Measurements from ENCODE around the gene WBP2.

WBP2 gene

GRCh38 chr17:75843577-75844529 lies 11.3 kb downstream of the WBP2 start, which contains the start of gene UNC13D:
TSS of gene UNC13D (minus strand) at chr17:75844404. CDS start at chr17:75844337, 67 bp downstream.
- DNase-seq: no peak

GRCh38 chr17:75842963-75843576 lies 12.1 kb downstream of the WBP2 start:
- DNase-seq: no peak

GRCh38 chr17:75842411-75842810 lies 12.7 kb downstream of the WBP2 start:
- DNase-seq: no peak

DNA sequence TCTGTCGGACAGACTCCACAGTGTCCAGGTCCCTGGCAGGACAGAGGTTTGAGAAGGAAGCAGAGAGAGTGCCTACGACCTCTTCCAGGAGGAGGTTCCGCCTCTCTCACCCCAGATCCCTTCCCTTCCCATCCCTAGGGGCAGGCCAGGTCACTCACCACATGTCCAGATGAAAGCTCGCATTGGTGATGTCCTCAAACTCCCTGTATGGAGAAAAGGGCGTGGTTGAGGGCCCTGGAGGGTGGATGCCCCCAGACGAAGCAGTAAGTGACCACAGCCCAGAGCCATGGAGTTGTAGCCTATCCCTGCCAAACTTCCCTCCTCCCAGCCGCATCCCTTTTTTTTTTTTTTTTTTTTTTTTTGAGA lies 14.4 kb downstream of the WBP2 start:
- no peak for DNase-seq

DNA sequence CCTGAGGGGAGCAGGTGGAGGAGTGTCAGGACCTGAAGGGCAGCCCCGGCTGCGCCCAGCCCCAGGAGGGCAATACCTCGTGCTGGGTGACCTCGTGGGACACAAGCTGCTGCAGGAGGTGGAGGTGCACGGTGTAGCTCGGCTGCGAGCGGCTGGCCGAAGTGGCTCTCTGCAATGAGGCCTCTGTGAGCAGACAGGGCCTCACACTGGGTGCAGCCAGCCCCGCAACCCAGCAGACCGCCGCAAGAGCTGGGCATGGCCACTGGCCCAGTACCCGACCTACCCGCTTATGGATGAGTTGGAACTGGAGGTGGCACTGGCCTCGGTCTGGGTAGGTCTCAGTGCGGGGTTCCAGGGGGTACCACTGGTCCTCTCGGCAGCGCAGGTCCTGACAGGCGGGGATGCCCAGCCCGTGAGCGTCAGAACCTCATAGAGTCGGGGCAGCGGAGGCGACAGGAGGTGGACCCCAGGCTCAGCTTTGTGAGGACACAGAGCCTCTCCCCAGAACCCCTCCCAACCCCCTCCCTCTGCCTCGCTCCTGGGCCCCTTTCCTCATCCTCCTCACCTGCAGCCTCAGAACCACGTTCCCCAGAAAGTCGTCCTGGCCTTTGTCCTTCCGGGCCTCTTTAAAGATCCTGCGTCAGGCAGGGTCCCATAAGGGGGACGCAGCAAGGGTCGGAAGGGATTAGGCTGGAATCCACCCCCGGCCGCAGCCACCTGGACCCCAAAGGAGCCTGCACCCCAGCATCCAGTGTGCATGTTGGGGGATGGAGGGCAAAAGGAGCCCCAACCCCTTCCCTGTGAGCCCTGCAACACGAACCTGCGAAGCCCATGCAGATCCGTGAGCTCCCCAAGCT lies 15.0 kb downstream of the WBP2 start:
- DNase-seq: no peak

GRCh38 chr17:75838410-75838809 lies 16.7 kb downstream of the WBP2 start:
- no peak for DNase-seq

DNA sequence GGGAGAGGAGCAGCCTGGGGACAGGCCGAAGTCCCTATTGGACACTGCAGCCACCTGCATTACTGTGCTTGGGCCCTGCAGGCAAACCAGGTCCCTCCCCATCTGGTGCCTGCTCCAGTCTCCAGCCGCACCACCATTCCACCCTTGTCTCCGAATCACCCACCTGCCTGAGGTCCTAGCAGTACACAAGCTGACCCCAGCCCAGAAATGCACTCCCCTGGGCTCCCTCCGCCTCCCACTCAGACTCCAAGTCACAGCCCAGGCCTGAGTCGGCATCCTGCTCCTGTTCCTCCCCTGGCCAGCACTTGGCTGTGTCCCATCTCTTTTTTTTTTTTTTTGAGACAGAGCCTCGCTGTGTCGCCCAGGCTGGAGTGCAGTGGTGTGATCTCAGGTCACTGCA lies 17.2 kb downstream of the WBP2 start:
- no peak for DNase-seq

- DNase-seq: no peak
These were observed 18.5 kb downstream of the WBP2 start for GRCh38 chr17:75836605-75837004.

- no peak for DNase-seq
These were observed 19.5 kb downstream of the WBP2 start for GRCh38 chr17:75835654-75835987.

- DNase-seq: peak; percentile 8
These were observed 20.0 kb downstream of the WBP2 start for GRCh38 chr17:75834928-75835653.

GRCh38 chr17:75834279-75834920 lies 20.7 kb downstream of the WBP2 start:
- no peak for DNase-seq

DNA sequence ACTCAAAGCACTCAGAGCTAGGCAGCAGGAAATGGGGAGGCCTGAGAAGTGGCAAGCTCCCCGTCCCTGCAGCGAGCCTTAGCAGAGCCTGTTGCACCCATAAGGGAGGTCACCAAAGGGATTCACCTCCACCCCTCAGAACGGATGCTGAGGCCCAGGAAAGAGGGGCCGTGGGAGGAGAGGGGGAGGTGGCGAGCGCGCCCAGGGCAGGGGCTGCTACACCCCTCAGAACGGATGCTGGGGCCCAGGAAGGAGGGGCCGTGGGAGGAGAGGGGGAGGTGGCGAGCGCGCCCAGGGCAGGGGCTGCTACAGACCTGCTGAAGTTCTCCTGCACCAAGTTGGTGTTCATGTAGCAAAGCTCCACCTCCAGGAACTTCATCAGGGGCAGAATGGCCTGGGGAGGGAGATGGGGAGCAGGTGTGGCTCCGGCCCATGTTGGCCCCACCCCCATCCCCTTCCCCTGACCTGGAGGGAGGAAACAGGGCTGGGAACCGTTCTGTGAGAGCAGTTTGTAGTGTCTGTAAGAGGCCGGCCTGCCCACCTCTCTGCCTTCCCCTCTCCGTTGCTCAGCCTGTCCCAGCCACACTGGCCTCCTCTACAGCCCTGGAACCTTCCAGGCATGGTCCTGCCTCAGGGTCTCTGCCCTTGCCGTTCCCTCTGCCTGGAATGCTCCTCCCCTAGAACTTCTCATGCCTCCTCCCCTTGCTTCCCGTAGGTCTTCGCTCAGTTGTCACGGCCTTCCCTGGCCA lies 22.3 kb downstream of the WBP2 start:
- DNase-seq: no peak

GRCh38 chr17:75832164-75832651 lies 22.9 kb downstream of the WBP2 start:
- DNase-seq: no peak

GRCh38 chr17:75831032-75831571 lies 24.0 kb downstream of the WBP2 start:
- DNase-seq: no peak

- DNase-seq: no peak
These were observed 24.7 kb downstream of the WBP2 start for GRCh38 chr17:75830164-75831031.

DNA sequence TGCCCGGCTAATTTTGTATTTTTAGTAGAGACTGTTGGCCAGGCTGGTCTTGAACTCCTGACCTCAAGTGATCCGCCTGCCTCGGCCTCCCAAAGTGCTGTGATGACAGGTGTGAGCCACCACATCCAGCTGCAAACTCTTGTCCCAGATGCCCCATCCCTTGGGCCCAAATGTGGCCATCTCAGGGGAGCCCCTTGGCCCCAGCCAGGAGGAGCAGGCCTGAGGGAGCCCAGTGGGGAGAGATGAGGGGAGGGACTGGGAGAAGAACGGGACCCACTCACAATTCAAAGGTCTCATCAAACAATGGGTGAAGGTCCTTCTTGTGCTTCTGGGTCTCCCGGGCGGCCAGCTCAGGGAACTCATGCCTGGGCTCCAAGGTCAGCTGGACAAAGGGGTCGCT lies 25.4 kb downstream of the WBP2 start:
- DNase-seq: no peak

DNA sequence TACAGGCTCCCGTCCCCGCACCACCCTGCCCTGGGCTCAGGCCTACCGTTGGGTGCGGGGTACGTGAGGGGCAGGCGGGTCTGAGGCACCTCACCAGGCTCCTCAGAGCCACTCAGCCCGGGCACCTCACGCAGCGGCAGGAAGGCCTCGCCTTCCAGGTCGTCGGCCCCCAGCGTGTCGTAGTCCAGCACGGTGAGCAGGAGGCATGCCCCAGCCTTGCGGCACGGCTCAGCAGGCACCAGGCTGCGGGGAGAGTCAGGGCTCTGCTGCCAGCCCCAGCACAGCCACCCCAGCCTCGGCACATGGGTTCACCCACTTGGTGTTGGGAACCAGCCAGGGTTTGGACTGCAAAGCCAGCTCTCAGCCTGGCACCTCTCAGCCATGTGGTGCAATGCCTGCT lies 26.4 kb downstream of the WBP2 start:
- DNase-seq: no peak

DNA sequence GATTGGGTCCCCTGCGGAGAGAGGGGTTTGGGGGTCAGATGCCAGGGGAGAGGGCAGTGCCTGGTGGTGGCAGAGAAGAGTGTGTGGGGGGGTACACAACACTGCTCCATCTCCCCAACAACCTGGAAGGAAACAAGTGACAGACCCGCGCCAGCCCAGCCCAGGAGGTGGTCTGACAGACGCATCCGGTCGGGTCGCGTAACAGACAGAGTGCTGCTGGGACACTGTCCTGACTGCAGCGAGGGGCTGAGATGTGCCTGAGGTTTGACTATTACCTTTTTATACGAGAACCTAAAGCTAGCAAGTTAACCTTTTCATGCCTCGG lies 27.1 kb downstream of the WBP2 start:
- no peak for DNase-seq

DNA sequence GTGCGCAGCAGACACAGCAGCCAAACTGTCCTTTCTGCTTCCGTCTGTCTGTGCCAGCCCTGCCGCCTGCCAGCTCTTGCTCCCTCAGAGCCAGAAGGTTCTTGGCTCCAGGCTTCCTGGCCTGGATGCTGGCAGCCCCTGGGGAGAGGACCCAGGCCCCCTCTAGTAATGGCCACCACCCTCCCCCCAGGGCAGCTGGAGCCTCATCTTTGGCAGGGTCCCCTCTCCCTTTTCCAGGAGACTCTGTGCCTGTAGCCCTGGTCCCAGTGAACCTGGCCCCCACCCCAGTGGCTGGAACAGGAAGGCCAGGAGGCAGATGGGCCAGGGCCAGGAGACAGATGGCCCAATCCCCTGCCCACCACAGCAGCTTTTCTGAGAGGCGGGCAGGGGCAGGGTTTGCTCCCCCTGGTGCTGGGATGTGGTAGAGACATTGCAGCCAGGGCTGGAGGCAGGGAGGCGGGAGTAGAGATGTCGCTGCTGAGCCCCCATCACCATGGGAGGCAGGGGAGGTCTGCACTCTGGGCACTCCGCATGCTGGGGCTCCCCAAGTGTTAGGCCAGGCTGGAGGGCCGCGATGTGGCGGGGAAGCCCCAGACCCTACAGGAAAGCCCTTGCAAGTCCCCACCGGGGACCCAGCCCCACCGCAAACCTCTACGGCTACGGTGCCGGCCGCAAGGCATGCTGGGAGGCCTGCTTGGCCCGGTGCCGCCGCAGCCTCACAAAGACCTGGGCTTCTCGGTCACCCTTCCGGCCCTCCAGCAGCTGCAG lies 27.6 kb downstream of the WBP2 start:
- peak; percentile 37 for DNase-seq

Measured in NCI-H1105 (cell line).